ENCODE data around the gene LYZL2.
"Not testable (repeated sequence)": the region's sequence is repeated elsewhere in the genome, so short reads cannot be mapped to it uniquely, and the experiment has no call there.

LYZL2 gene

GRCh38 chr10:30643557-30644199 is 14.1 kb upstream of the LYZL2 start:
- in situ Hi-C loops (cut with MboI; ENCODE audit: low pct_unique_long_range_greater_than_20kb, low sequenced_read_pairs); DNase-seq: not testable (repeated sequence)

GRCh38 chr10:30642856-30643255 is 13.3 kb upstream of the LYZL2 start:
- in situ Hi-C loops (cut with MboI; ENCODE audit: low pct_unique_long_range_greater_than_20kb, low sequenced_read_pairs); DNase-seq: not testable (repeated sequence)

DNA sequence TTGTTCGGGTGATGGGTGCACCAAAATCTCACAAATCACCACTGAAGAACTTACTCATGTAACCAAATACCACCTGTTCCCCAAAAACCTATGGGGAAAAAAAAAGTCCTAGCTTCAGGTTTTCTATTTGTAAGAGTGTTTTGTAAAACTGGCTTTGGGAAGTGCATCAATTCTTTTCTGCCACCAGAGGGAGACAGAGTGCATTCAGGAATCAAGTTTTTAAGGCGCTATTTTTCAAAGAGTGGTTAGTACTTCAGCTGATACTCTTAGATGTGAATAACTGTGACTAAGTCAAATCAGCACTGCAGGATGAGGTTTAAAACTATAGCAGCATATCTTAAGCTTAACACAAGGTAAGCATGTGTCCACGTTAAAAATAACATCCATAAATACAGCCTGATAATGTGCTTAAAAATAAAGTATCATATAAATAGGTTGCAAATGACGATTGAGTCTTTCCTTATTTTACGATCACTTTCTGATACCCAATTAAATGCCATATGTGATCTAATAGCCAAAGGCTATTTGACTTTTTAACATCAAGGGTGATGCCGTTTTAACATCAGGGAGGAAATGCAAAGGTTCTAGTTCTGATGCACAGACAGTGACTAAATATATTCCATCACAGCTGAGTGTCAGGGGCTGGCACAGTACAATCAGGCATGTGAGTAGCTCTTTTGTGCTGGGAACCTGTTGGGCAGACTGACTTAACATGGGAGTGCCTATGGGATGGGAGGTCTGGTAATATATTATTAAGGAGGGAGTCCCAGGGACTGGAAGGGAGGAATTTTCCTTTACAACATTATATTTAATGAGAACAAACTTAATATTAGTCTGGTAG is 10.6 kb upstream of the LYZL2 start:
- in situ Hi-C loops (cut with MboI; ENCODE audit: low pct_unique_long_range_greater_than_20kb, low sequenced_read_pairs): no loop called here
- DNase-seq: peak; percentile 58

DNA sequence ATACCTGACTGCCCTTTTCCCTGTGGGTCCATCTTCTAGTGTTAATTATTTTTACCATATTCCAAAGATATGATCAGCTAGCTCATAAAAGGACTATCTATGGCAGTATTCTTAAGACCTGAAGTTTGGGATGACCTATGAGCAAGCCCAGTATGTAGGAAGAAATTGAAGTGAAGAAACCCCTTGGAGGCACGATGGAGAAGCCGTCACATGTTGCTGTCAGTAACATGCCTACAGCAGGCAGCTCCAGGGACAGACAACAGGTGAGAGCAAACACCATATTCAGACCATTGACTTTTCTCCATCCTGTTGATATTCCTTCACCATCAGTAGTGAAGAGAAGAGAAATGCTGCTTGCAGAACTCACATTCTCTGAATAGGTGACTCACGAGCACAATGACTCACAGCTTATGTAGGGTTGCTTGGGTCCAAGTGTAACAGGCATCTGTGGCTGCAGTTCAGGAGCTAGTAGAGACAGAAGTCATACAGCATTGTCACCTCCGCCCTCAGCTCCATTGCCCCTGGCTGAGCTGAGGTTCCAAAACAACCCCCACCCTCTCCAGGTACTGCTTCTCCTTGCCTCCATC is 8.4 kb upstream of the LYZL2 start:
- in situ Hi-C loops (cut with MboI; ENCODE audit: low pct_unique_long_range_greater_than_20kb, low sequenced_read_pairs): no loop called here
- DNase-seq: no peak

DNA sequence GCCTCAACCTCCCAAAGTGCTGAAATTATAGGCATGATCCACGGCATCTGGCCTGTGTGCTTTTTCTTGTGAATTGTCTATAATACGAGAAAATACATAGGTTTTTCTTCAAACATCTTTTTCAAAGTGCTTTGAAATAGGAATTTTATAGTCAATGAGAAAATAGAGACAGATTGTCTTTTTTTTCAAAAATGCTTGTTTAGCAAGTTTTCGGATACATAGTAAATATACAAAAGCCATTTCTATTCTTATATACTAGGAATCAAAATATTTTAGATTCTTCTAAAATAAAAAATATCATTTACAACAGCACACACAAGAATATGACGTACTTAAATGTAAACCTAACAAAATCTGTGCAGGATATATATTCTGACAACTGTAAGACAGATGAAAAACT is 1.6 kb upstream of the LYZL2 start:
- no peak for DNase-seq
- in situ Hi-C loops (cut with MboI; ENCODE audit: low pct_unique_long_range_greater_than_20kb, low sequenced_read_pairs): no loop called here

GRCh38 chr10:30630571-30630970 is 1.0 kb upstream of the LYZL2 start:
- in situ Hi-C loops (cut with MboI; ENCODE audit: low pct_unique_long_range_greater_than_20kb, low sequenced_read_pairs): no loop called here
- DNase-seq: no peak

- in situ Hi-C loops (cut with MboI; ENCODE audit: low pct_unique_long_range_greater_than_20kb, low sequenced_read_pairs); DNase-seq: not testable (repeated sequence)
Observed at GRCh38 chr10:30628576-30628975, 977 bp downstream of the LYZL2 start.

DNA sequence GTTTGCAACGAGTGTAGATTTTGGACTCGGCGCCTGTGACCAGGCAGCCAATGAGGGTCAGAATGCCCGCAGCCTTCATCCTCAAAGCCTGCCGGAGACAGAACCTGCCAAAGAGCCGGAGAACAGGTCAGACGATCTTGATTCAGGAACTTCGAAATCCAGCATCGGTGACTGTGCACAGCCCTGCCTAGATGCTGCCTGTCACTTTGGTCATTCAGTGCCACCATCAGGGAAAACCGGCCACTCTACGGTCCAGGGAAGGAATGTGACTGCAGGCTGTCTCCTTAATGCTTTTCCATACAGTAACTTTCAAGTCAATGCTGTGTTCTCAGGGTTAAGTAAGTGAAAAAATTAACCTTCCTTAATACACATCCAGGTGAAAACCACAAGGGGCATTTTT is 2.7 kb downstream of the LYZL2 start:
- in situ Hi-C loops (cut with MboI; ENCODE audit: low pct_unique_long_range_greater_than_20kb, low sequenced_read_pairs); DNase-seq: not testable (repeated sequence)

- in situ Hi-C loops (cut with MboI; ENCODE audit: low pct_unique_long_range_greater_than_20kb, low sequenced_read_pairs); DNase-seq: not testable (repeated sequence)
Observed at GRCh38 chr10:30626196-30626595, 3.4 kb downstream of the LYZL2 start.

DNA sequence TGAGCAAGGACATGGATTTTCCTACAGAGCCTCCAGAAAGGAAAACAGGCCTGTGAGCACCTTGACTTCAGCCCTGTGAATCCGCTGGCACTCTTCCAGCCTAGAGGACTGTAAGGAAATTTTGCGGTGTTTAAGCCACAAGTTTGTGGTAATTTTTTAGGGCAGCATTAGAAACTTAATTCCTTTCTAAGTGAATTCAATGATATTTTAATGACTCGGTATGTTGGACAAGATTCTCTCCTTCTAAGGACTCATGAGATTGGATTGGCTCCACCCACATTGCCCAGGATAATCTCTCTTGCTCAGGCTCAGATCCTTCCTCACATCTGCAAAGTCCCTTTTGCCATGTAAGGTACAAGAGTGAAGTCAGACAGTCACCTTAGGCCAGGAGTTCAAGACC is 4.5 kb downstream of the LYZL2 start:
- no peak for DNase-seq
- in situ Hi-C loops (cut with MboI; ENCODE audit: low pct_unique_long_range_greater_than_20kb, low sequenced_read_pairs): no loop called here

GRCh38 chr10:30619966-30620365 is 9.6 kb downstream of the LYZL2 start:
- no peak for DNase-seq
- in situ Hi-C loops (cut with MboI; ENCODE audit: low pct_unique_long_range_greater_than_20kb, low sequenced_read_pairs): no loop called here

- in situ Hi-C loops (cut with MboI; ENCODE audit: low pct_unique_long_range_greater_than_20kb, low sequenced_read_pairs): no loop called here
- DNase-seq: no peak
Observed at GRCh38 chr10:30617070-30617469, 12.5 kb downstream of the LYZL2 start.

- DNase-seq; in situ Hi-C loops (cut with MboI; ENCODE audit: low pct_unique_long_range_greater_than_20kb, low sequenced_read_pairs): not testable (repeated sequence)
Observed at GRCh38 chr10:30611041-30611440, 18.5 kb downstream of the LYZL2 start.

GRCh38 chr10:30607814-30608213 is 21.7 kb downstream of the LYZL2 start:
- in situ Hi-C loops (cut with MboI; ENCODE audit: low pct_unique_long_range_greater_than_20kb, low sequenced_read_pairs): no loop called here
- no peak for DNase-seq

GRCh38 chr10:30606313-30606712 is 23.2 kb downstream of the LYZL2 start:
- DNase-seq: no peak
- in situ Hi-C loops (cut with MboI; ENCODE audit: low pct_unique_long_range_greater_than_20kb, low sequenced_read_pairs): no loop called here

DNA sequence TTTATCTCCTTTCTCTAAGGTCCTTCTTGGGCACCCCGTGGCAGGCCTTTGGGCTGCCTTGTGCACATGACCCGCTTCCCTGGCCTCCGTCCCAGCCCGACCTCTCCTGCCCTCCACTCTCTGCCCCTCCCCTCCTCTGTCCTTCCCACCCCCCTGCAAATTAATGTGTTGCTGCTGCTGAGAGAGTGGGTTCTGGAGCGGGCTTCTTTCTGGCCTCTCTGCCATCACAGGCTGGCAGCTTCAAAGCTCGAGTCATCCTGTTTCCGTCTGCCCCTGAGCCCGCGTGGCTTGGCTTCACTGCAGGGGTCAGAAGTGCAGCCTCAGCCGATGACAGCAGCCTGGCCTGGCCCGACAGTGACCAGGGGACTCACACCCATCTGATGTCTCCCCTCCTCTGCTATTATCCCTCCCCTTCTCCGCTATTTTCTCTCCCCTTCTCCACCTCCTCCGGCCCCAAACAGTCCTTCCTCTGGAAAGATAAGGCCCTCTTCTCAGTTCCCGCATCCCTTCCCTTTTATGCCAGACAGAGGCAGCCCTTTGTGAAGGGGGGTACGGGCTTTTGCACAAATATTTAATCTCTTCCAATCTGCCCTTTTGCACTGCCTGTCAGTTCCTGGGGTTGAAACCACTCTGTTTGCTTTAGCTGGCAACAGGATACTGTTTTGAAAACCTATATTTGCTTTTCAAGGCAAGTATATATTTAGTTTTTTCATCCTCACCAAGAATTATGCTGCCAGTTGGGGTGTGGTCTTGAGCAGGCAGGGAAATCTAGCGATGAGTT is 24.0 kb downstream of the LYZL2 start:
- in situ Hi-C loops (cut with MboI; ENCODE audit: low pct_unique_long_range_greater_than_20kb, low sequenced_read_pairs); DNase-seq: not testable (repeated sequence)

DNA sequence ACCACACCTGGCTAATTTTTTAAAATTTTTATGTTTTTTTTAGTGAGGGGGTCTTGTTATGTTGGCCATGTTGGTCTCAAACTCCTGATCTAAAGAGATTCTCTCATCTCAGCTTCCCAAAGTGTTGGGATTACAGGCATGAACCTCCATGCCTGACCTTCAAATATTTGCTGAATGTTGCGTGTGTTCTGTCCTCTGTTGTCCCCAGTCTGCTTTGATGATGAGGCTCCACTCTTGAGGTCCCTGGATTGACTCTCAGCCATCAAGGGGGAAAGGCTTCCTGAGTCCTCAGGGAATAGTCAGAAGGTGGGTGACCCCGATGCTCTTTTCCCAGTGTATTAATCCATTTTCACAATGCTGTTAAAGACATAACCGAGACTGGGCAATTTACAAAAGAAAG is 26.0 kb downstream of the LYZL2 start:
- in situ Hi-C loops (cut with MboI; ENCODE audit: low pct_unique_long_range_greater_than_20kb, low sequenced_read_pairs): no loop called here
- DNase-seq: no peak

GRCh38 chr10:30602747-30603146 is 26.8 kb downstream of the LYZL2 start:
- no peak for DNase-seq
- in situ Hi-C loops (cut with MboI; ENCODE audit: low pct_unique_long_range_greater_than_20kb, low sequenced_read_pairs): no loop called here

GRCh38 chr10:30600005-30600404 is 29.5 kb downstream of the LYZL2 start:
- in situ Hi-C loops (cut with MboI; ENCODE audit: low pct_unique_long_range_greater_than_20kb, low sequenced_read_pairs): no loop called here
- DNase-seq: peak; percentile 72

All from KBM-7 (cell line).